AG04450 (cell line): ENCODE measurements around the gene TBCCD1. TPM values are rescaled to one million over a fixed set of nuclear protein-coding genes. Genes with fewer than 3 reads are reported as not detected.

Experiments
- CTCF ChIA-PET: fragments of 300-600, 350-600 bp; formaldehyde crosslinking; extraction: SDS; loops from one replicate; lab custom pipeline; 2022; ENCODE audit warnings: antibody characterized with exemption, inconsistent platforms; lab: Charles Lee
- POLR2A ChIA-PET: fragments of 350-600 bp; formaldehyde crosslinking; extraction: SDS; loops from one replicate; lab custom pipeline; 2021; ENCODE audit warnings: antibody characterized with exemption, inconsistent platforms; lab: Yijun Ruan, JAX
- DNase-seq: peaks from one replicate; pipeline ENCODE4 v3.0.0-alpha.2; 2011; ENCODE audit warnings: low read depth, low spot score
- H3K27ac ChIP-seq: one replicate; pipeline ENCODE4 v1.5.1; 2012; ENCODE audit warnings: low read depth, low read length, control low read depth
- H3K27me3 ChIP-seq: one replicate; pipeline ENCODE4 v1.6.0; 2012; ENCODE audit warnings: low read length; ENCODE audit not compliant: control insufficient read depth, insufficient read depth
- H3K4me3 ChIP-seq: 2 replicates; pipeline ENCODE4 v1.5.1; 2011; ENCODE audit warnings: mild to moderate bottlenecking, low read depth, low read length, control low read depth
- H3K9me3 ChIP-seq: 2 replicates; pipeline ENCODE4 v1.5.1; 2012; ENCODE audit warnings: low read length; ENCODE audit not compliant: control insufficient read depth, insufficient read depth
- polyA plus RNA-seq: library from polyadenylated mRNA; depleted of rRNA; stranded (reverse); fragments of >200 nt; gene quantifications from 2 replicates; pipeline ENCODE4 v1.2.3, GENCODE V29; 2011
- TF ChIP-seq, protein P1 (sequence below): IDR thresholded peaks from 2 replicates; pipeline ENCODE4 v1.5.1; 2011; ENCODE audit warnings: low read depth, low read length, control low read depth, inconsistent platforms

The TBCCD1 gene
- polyA plus RNA-seq, 1 experiment = 13.1 TPM

DNA sequence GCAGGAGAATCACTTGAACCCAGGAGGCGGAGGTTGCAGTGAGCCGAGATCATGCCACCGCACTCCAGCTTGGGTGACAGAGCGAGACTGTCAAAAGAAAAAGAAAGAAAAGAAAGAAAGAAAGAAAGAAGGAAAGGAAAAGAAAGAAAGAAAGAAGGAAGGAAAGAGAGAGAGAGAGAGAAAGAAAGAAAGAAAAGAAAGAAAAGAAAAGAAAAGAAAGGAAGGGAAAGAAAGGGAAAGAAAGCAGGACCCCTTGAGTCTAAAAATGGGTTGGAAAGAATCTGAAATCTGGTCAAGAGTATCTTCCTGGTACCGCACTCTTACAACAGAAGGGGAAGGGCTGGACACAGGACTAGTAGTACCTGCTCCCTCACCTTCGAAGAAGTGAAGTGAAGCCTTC is 42.5 kb downstream of the TBCCD1 start:
- CTCF ChIA-PET = no interaction called here
- POLR2A ChIA-PET = no interaction called here
- H3K27me3 ChIP-seq = peaks cover 4% of the 10 kb centered on the region
- no peaks in the 10 kb centered on the region for H3K9me3 ChIP-seq
- H3K27ac ChIP-seq = no peak overlapping the region
- no peak for DNase-seq
- H3K4me3 ChIP-seq = no peak overlapping the region
- TF ChIP-seq, protein P1, sequence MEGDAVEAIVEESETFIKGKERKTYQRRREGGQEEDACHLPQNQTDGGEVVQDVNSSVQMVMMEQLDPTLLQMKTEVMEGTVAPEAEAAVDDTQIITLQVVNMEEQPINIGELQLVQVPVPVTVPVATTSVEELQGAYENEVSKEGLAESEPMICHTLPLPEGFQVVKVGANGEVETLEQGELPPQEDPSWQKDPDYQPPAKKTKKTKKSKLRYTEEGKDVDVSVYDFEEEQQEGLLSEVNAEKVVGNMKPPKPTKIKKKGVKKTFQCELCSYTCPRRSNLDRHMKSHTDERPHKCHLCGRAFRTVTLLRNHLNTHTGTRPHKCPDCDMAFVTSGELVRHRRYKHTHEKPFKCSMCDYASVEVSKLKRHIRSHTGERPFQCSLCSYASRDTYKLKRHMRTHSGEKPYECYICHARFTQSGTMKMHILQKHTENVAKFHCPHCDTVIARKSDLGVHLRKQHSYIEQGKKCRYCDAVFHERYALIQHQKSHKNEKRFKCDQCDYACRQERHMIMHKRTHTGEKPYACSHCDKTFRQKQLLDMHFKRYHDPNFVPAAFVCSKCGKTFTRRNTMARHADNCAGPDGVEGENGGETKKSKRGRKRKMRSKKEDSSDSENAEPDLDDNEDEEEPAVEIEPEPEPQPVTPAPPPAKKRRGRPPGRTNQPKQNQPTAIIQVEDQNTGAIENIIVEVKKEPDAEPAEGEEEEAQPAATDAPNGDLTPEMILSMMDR = no peak

DNA sequence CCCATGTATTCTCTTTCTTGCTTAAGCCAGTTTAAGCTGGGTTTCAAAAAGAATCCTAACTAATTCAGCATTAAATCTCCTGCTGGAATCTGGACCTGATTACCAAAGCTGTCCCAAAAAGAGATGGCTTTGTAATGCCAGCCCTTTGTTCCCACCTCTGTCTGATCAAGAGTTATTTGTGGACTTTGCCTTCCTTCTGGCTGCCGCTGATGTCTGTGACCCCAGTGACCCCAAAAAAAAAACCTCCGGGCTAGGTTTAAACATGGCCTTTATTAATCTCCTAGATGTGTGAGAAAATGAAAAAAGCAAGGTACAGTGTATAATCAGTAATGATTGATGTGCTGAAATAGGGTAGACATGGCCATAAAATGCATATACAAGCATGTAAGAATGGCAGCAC is 43.7 kb downstream of the TBCCD1 start:
- peaks cover 3% of the 10 kb centered on the region for H3K27me3 ChIP-seq
- TF ChIP-seq, protein P1 = no peak
- ChIA-PET POLR2A (no interaction called here), CTCF (no interaction called here)
- no peak overlapping the region for H3K27ac ChIP-seq
- DNase-seq = no peak
- no peak overlapping the region for H3K4me3 ChIP-seq
- no peaks in the 10 kb centered on the region for H3K9me3 ChIP-seq

DNA sequence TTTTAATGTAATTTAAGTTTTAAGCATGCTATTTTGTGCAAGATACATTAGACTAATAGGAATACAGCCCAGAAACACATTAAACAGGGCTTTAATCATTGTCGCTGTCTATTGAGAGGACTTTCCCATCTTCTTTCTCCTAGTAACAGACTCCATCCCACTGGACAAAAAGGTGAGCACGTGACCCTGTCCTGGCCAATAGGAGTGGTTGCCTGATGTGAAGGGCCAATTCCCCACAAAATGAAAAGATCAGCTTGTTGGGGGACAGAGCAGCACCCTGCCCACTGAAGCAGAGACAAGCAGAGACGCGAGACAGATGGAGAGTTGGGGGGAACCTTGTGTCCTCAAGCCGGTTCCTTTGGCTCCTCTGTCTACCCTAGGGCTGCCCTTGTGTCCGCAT is 44.1 kb downstream of the TBCCD1 start:
- POLR2A ChIA-PET = no interaction called here
- CTCF ChIA-PET = no interaction called here

DNA sequence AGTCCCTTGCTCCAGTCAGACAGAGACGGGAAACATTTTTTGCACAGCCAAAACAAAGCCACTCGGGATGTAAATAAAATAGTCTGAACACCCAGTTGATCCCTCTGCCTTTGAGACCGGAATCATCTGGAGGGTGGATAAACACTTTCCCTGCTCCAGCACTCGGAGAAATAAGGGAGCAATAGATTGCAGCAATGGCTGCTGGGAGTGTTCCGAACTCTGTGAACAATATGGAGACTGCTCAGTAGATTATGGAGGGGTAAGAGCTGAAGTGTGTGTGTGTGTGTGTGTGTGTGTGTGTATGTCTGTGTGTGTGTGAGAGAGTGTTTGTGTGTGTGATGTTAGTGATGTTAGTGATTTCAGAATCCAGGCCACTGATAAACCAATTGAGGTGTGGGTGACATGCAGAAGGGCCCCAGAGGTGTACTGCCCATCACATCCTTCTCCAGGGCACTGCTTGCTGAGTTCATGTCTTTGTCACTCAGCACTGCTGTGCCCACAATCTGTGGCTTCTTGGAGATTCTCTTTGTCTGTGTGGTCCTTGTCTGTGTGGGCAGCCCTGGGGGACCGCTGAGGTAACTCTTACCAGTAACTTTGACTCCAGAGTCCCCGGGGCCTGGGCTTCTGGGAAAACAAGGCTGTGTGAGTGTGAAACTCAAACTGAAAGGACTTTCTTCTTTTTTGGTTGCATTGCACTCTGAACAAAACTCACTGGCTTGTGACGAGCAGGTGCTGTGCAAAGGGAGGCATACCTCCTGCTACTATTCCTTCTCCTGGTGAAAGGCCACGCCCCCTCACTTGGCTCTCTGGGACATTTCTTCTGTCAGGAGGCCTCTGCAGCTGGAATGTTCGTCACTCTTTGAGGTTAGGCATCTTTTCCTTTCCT is 45.9 kb downstream of the TBCCD1 start:
- no peaks in the 10 kb centered on the region; the same call in 1 of the 2 replicates for H3K9me3 ChIP-seq
- TF ChIP-seq, protein P1 = no peak
- H3K4me3 ChIP-seq = no peak overlapping the region
- H3K27me3 ChIP-seq = peaks cover 5% of the 10 kb centered on the region
- no peak overlapping the region for H3K27ac ChIP-seq
- DNase-seq = no peak
- ChIA-PET CTCF (no interaction called here), POLR2A (no interaction called here)

More for the DNA sequence above, 44.1 kb downstream of the TBCCD1 start:
- no peak for DNase-seq
- H3K9me3 ChIP-seq = no peaks in the 10 kb centered on the region
- H3K27me3 ChIP-seq = peaks cover 3% of the 10 kb centered on the region
- no peak overlapping the region for H3K27ac ChIP-seq
- TF ChIP-seq, protein P1 = no peak
- H3K4me3 ChIP-seq = no peak overlapping the region

DNA sequence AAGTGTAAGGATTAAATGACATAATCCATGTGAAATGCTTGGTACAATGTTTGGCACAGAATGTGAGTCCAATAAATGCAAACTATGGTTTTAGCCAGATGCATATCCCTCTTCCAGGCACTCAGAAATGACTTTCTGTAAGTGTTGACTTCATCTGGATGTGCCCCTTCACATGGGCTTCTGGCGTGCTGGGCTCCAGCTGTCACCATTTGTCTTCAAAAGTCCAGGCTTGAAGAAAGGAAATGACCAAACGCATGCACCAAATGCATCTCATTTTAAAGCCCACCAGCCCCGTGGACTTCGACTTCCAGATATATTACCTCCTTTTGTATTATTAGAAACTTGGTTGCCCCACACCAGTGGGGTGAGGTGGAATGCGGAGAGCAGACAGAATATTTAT is 46.7 kb downstream of the TBCCD1 start:
- ChIA-PET CTCF (interaction anchor here (1.1 kb wide), 1 partner anchor 19 kb away, joined by 5 read pairs; no protein-coding TSS in a partner anchor), POLR2A (no interaction called here)
- Histone ChIP-seq H3K4me3 (no peak overlapping the region), H3K9me3 (no peaks in the 10 kb centered on the region; the same call in 1 of the 2 replicates), H3K27ac (no peak overlapping the region), H3K27me3 (peaks cover 5% of the 10 kb centered on the region)
- DNase-seq = no peak
- TF ChIP-seq, protein P1 = no peak
